MM.1S (cell line): ENCODE results near the gene FMN2.

Experiments
- DNase-seq: peaks from one replicate; pipeline ENCODE4 v3.0.0-alpha.2; 2015
- H2AFZ ChIP-seq: fragments of 300-600 bp; sonication (generic); 2 replicates; pipeline ENCODE4 v1.6.0; 2016; ENCODE audit warnings: antibody characterized with exemption, low read length
- H3F3A ChIP-seq: fragments of 300-600 bp; sonication (generic); 2 replicates; pipeline ENCODE4 v1.6.1; 2016; ENCODE audit warnings: mild to moderate bottlenecking, antibody characterized with exemption, low read length, moderate library complexity, mixed read lengths; ENCODE audit not compliant: insufficient read depth
- H3K27ac ChIP-seq: fragments of 300-600 bp; sonication (generic); 2 replicates; pipeline ENCODE4 v1.5.1; 2016; ENCODE audit warnings: mild to moderate bottlenecking, low read length
- H3K27me3 ChIP-seq: fragments of 300-600 bp; sonication (generic); replicated peaks from 2 replicates; pipeline ENCODE4 v1.6.0; 2016; ENCODE audit warnings: low read length; ENCODE audit not compliant: insufficient read depth
- H3K36me3 ChIP-seq: fragments of 300-600 bp; sonication (generic); replicated peaks from 2 replicates; pipeline ENCODE4 v1.6.1; 2016; ENCODE audit warnings: mild to moderate bottlenecking, low read length, mixed read lengths; ENCODE audit not compliant: insufficient read depth
- H3K4me1 ChIP-seq: fragments of 300-600 bp; sonication (generic); 2 replicates; pipeline ENCODE4 v1.6.1; 2016; ENCODE audit warnings: low read length, mixed read lengths
- H3K4me2 ChIP-seq: fragments of 300-600 bp; sonication (generic); 2 replicates; pipeline ENCODE4 v1.6.0; 2016; ENCODE audit warnings: low read depth, low read length
- H3K4me3 ChIP-seq: fragments of 300-600 bp; sonication (generic); 2 replicates; pipeline ENCODE4 v1.5.1; 2016; ENCODE audit warnings: low read length, mixed read lengths
- H3K79me2 ChIP-seq: fragments of 300-600 bp; sonication (generic); 2 replicates; pipeline ENCODE4 v1.6.1; 2016; ENCODE audit warnings: mixed run types, low read length, mixed read lengths
- H3K9ac ChIP-seq: fragments of 300-600 bp; sonication (generic); 2 replicates; pipeline ENCODE4 v1.6.1; 2016; ENCODE audit warnings: low read length, mixed read lengths
- H3K9me2 ChIP-seq: fragments of 300-600 bp; sonication (generic); replicated peaks from 2 replicates; pipeline ENCODE4 v1.6.1; 2016; ENCODE audit warnings: mild to moderate bottlenecking, low read length, mixed read lengths; ENCODE audit not compliant: insufficient read depth
- H3K9me3 ChIP-seq: fragments of 300-600 bp; sonication (generic); replicated peaks from 2 replicates; pipeline ENCODE4 v1.6.1; 2016; ENCODE audit warnings: mild to moderate bottlenecking, low read length, mixed read lengths; ENCODE audit not compliant: insufficient read depth
- H4K20me1 ChIP-seq: fragments of 300-600 bp; sonication (generic); 2 replicates; pipeline ENCODE4 v1.6.1; 2016; ENCODE audit warnings: mild to moderate bottlenecking, low read length, moderate library complexity, mixed read lengths; ENCODE audit not compliant: insufficient read depth
- EZH2 ChIP-seq: fragments of 300-600 bp; sonication (generic); optimal IDR thresholded peaks from 2 replicates; pipeline ENCODE3; 2017; ENCODE audit warnings: low read depth, mild to moderate bottlenecking, antibody characterized with exemption, low read length, mixed read lengths
- EZH2phosphoT487 ChIP-seq: fragments of 300-600 bp; sonication (generic); IDR thresholded peaks from 2 replicates; pipeline ENCODE4 v1.6.1; 2018; ENCODE audit warnings: antibody characterized with exemption, low read length
- TF ChIP-seq, protein P1 (sequence below): fragments of 300-600 bp; sonication (generic); IDR thresholded peaks from 2 replicates; pipeline ENCODE4 v1.5.1; 2016; ENCODE audit warnings: antibody characterized with exemption, low read length, mixed read lengths

FMN2 gene

DNA sequence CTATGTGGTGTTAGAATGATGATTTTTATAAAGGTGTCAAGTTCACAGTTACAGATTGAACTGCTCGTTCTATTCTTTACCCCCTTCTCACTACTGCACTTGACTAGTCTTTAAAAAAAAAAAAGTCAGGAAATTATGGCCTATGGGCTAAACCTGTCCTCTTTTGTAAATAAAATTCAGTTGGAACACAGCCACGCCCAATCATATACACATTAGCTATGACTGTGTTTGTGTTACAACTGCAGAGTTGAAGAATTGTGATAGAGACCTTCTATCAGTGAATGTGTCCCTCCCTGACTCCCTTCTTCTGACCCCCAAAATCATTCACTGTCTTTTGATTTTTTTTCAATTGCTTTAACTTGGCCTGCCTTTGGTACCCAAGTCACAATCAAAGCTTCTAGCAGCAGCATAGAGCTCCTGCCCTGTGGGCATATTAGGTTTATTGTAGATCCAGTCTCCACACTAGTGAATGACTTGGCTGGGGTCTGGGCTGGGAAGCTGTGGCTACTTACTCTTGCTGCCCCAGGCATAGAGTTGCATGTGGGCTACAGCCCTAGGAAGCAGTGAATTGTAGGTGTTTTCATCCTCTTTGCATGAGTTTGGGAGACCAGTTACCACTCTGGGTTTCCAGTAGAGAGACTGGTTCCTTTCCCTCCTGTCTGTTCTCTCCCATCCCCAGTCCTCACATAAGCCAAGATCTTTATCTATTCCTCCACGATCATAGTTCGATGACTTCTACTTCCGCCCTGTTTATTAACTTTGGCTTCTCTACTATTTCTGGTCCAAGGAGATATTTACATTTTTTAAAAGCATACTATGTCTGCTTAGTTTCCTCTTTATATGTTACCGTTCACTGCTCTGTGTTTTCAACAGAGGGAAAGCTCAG is 249.9 kb downstream of the FMN2 start:
- Histone ChIP-seq H3K9me3 (no peaks in the 10 kb centered on the region), H3K4me1 (no peaks in the 10 kb centered on the region), H3K79me2 (no peaks in the 10 kb centered on the region), H3K36me3 (no peaks in the 10 kb centered on the region), H3K27ac (no peak overlapping the region), H3K9ac (no peak overlapping the region), H4K20me1 (no peaks in the 10 kb centered on the region), H2AFZ (no peak overlapping the region), H3K27me3 (no peaks in the 10 kb centered on the region), H3F3A (no peaks in the 10 kb centered on the region), H3K4me2 (no peak overlapping the region), H3K4me3 (no peak overlapping the region), H3K9me2 (no peaks in the 10 kb centered on the region)
- DNase-seq: no peak
- TF ChIP-seq EZH2 (no peak), EZH2phosphoT487 (no peak)
- TF ChIP-seq, protein P1, sequence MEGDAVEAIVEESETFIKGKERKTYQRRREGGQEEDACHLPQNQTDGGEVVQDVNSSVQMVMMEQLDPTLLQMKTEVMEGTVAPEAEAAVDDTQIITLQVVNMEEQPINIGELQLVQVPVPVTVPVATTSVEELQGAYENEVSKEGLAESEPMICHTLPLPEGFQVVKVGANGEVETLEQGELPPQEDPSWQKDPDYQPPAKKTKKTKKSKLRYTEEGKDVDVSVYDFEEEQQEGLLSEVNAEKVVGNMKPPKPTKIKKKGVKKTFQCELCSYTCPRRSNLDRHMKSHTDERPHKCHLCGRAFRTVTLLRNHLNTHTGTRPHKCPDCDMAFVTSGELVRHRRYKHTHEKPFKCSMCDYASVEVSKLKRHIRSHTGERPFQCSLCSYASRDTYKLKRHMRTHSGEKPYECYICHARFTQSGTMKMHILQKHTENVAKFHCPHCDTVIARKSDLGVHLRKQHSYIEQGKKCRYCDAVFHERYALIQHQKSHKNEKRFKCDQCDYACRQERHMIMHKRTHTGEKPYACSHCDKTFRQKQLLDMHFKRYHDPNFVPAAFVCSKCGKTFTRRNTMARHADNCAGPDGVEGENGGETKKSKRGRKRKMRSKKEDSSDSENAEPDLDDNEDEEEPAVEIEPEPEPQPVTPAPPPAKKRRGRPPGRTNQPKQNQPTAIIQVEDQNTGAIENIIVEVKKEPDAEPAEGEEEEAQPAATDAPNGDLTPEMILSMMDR: no peak

DNA sequence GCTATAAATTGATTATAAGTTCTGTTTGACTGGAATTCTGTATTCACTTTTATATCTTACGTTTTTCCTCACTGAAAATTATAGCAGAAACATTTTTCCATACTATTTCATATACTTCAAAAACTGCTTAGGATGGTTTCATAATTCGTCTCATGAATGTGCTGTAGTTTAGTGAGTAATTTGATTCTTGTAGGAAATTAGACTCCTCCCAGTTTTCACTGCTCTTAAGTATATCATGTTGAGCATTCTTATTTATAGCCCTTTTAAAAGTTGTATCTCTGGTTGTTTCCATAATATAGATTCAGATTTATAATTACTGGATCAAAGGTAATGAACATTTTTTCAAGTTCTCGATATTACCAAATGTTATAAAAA is 250.6 kb downstream of the FMN2 start:
- Histone ChIP-seq H3K4me1 (no peaks in the 10 kb centered on the region), H3K9me2 (no peaks in the 10 kb centered on the region), H3K4me3 (no peak overlapping the region), H3K27me3 (no peaks in the 10 kb centered on the region), H4K20me1 (no peaks in the 10 kb centered on the region), H3F3A (no peaks in the 10 kb centered on the region), H3K9ac (no peak overlapping the region), H3K9me3 (no peaks in the 10 kb centered on the region), H2AFZ (no peak overlapping the region), H3K27ac (no peak overlapping the region), H3K79me2 (no peaks in the 10 kb centered on the region), H3K4me2 (no peak overlapping the region), H3K36me3 (no peaks in the 10 kb centered on the region)
- no peak for TF ChIP-seq EZH2phosphoT487
- no peak for TF ChIP-seq EZH2
- TF ChIP-seq, protein P1: no peak
- DNase-seq: no peak

DNA sequence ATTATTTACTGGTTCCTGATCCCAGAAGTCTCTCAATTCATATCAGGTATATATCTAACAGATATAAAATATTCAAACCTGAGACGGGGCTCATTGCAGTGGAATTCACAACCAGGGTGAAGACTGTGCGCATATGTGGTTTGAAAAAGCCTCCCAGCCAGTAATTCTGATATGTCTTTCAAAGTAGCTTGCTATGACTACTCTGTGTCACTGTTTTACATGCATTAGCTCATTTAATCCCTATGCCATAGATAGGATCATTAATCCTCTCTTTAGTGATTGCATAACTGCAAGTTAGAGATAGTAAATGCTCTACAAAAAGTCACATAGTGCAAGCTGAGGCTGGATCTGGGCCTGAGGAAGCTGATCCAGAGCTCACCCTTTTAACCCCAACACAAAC is 251.4 kb downstream of the FMN2 start:
- Histone ChIP-seq H3K4me3 (no peak overlapping the region), H3K27ac (no peak overlapping the region), H3K9me2 (no peaks in the 10 kb centered on the region), H3K9ac (no peak overlapping the region), H3K79me2 (no peaks in the 10 kb centered on the region), H4K20me1 (no peaks in the 10 kb centered on the region), H2AFZ (no peak overlapping the region), H3K9me3 (no peaks in the 10 kb centered on the region), H3K36me3 (no peaks in the 10 kb centered on the region), H3K4me1 (no peaks in the 10 kb centered on the region), H3K27me3 (no peaks in the 10 kb centered on the region), H3F3A (no peaks in the 10 kb centered on the region), H3K4me2 (no peak overlapping the region)
- no peak for TF ChIP-seq EZH2
- TF ChIP-seq, protein P1: no peak
- no peak for TF ChIP-seq EZH2phosphoT487
- no peak for DNase-seq
